ENCODE results near the gene MON1B. TPM values are rescaled to one million over a fixed set of nuclear protein-coding genes. Genes with fewer than 3 reads are reported as not detected.

The MON1B gene
- total and polyA plus RNA-seq, 2 of the 13 experiments (the other 11 are each of a cell fraction or from before 2014, with no cell fraction given) = 13.4 to 15.6 TPM

DNA sequence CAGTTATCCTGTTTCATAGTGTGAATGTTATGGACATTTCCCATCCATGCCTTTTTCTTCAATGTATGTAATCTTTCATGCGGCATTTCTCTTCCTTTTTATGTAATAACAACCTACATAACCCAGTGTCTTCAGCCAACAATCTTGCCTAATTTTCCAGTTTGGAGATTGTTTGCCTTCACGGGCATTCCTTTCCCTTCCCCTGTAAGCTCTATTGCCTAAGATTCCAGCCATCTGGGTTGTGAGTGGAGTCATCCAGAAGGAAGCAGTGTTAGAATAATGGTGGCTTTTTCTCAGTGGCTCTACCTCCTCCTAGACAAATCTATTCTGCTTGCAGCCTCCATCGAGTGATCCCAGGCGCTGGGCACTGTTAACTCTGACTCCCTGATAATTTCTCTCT is 30.5 kb downstream of the MON1B start (continued):
- TF ChIP-seq, protein P1, sequence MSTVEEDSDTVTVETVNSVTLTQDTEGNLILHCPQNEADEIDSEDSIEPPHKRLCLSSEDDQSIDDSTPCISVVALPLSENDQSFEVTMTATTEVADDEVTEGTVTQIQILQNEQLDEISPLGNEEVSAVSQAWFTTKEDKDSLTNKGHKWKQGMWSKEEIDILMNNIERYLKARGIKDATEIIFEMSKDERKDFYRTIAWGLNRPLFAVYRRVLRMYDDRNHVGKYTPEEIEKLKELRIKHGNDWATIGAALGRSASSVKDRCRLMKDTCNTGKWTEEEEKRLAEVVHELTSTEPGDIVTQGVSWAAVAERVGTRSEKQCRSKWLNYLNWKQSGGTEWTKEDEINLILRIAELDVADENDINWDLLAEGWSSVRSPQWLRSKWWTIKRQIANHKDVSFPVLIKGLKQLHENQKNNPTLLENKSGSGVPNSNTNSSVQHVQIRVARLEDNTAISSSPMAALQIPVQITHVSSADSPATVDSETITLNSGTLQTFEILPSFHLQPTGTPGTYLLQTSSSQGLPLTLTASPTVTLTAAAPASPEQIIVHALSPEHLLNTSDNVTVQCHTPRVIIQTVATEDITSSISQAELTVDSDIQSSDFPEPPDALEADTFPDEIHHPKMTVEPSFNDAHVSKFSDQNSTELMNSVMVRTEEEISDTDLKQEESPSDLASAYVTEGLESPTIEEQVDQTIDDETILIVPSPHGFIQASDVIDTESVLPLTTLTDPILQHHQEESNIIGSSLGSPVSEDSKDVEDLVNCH (CRISPR knock-in tag; IDR thresholded peaks at IDR 0.05) = no peak
- TF ChIP-seq ZNF260 (CRISPR knock-in tag; IDR thresholded peaks at IDR 0.05; ENCODE audit: borderline replicate concordance, low read depth) = no peak
- TF ChIP-seq ZNF549 (CRISPR knock-in tag; IDR thresholded peaks at IDR 0.05) = no peak

DNA sequence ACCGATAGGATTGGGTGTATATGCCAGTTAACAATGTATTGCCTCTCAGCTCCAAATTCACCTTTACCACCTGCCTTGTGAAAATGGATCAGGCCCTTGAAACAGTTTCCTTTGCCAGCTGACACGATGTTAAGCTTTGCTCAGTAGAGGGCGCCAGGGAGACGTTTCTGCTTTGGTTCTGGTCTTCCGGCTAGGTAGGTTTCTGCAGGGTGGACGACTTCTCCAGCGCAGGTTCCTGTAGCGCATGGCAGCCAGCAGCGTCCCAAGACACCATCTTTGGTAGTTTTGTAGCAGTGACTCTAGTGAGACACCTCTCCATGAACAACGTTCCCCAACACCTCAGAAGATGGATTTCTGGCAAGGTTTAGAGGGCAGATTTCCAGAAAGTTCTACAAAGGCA is 32.2 kb downstream of the MON1B start:
- ATAC-seq = no peak; the same call in 2 of the 3 replicates
- intact Hi-C loops (cut with micrococcal nuclease; ENCODE audit: unreplicated experiment) (no loop called here), in situ Hi-C loops (cut with HindIII; ENCODE audit: extremely low pct_ligation_motif_present, low pct_unique_long_range_greater_than_20kb) (no loop called here)
- H3K9ac ChIP-seq (ENCODE audit: insufficient read depth, low read depth, low read length) = no peak overlapping the region
- H3K79me2 ChIP-seq (ENCODE audit: insufficient read depth, low read length) = no peaks in the 10 kb centered on the region
- POLR2A ChIA-PET = no interaction called here
- no TSS peak for BruUV-seq (replicated peaks)
- H4K20me1 ChIP-seq (ENCODE audit: insufficient read depth, low read length) = no peaks in the 10 kb centered on the region
- no peak for DNase-seq (ENCODE audit: low spot score)
- H3K4me2 ChIP-seq (ENCODE audit: low read depth, low read length) = no peak overlapping the region
- H2AFZ ChIP-seq (ENCODE audit: low read length) = no peak overlapping the region
- no peaks in the 10 kb centered on the region for H3K4me1 ChIP-seq (ENCODE audit: insufficient read depth, low read length)
- no peaks in the 10 kb centered on the region for H3K9me3 ChIP-seq (ENCODE audit: low read length)
- 50% methylated on average over 10 of the region's 10 CpGs for WGBS (ENCODE audit: low lambda C conversion rate)
- no peaks in the 10 kb centered on the region for H3K36me3 ChIP-seq (replicated peaks in 1 of 2; ENCODE audit: control insufficient read depth in 1 of 2, insufficient read depth in 2 of 2, low read length in 2 of 2)
- peaks cover 0 to 4% of the 10 kb centered on the region in 2 experiments; a peak in 1 of 5 replicates for H3K27me3 ChIP-seq (ENCODE audit: control insufficient read depth in 1 of 2, insufficient read depth in 2 of 2, low read length in 2 of 2)
- no peak overlapping the region for H3K27ac ChIP-seq (ENCODE audit: extremely low read length, insufficient read depth, low read length)
- TF ChIP-seq NFE2L1 (CRISPR knock-in tag; IDR thresholded peaks at IDR 0.05; ENCODE audit: borderline replicate concordance) (no peak), CTCF (CRISPR knock-in tag; IDR thresholded peaks at IDR 0.05) (peak; percentile 35), GABPA (IDR thresholded peaks at IDR 0.05; ENCODE audit: low read depth, low read length) (no peak), GABPA (CRISPR knock-in tag; IDR thresholded peaks at IDR 0.05; ENCODE audit: low read depth) (peak; percentile 36; the same call in 1 of the 2 replicates)
- CTCF ChIA-PET (ENCODE audit: low intra/inter-chr PET ratio, low total read pairs) = no interaction called here
- no peak for FAIRE-seq
- H3K4me3 ChIP-seq (replicated peaks in 1 of 3; ENCODE audit: insufficient read depth in 1 of 3, low read depth in 2 of 3, low read length in 3 of 3) = no peak overlapping the region
